ENCODE measurements around the gene LEFTY2.
"Not testable (repeated sequence)": the region's sequence is repeated elsewhere in the genome, so short reads cannot be mapped to it uniquely, and the experiment has no call there.

LEFTY2 gene

GRCh38 chr1:225929462-225929861 lies 11.6 kb downstream of the LEFTY2 start:
- not testable (repeated sequence) for DNase-seq (ENCODE audit: low read depth in 2 of 2)

- DNase-seq (ENCODE audit: low read depth in 2 of 2): no peak
These were observed 12.5 kb downstream of the LEFTY2 start for GRCh38 chr1:225928186-225929175.

- DNase-seq (ENCODE audit: low read depth in 2 of 2): no peak
These were observed 14.4 kb downstream of the LEFTY2 start for GRCh38 chr1:225926551-225927113.

- DNase-seq (ENCODE audit: low read depth in 2 of 2): peak; percentile 89 to 91
These were observed 17.1 kb downstream of the LEFTY2 start, which contains the start of gene PYCR2 for GRCh38 chr1:225923692-225924555. PYCR2 (minus strand) TSS chr1:225924250; CDS start chr1:225924110, 140 bp downstream.

GRCh38 chr1:225923381-225923691 lies 17.7 kb downstream of the LEFTY2 start:
- DNase-seq (ENCODE audit: low read depth in 2 of 2): no peak

GRCh38 chr1:225921734-225922709 lies 19.0 kb downstream of the LEFTY2 start:
- no peak for DNase-seq (ENCODE audit: low read depth in 2 of 2)

- peak; percentile 44 to 47 for DNase-seq (ENCODE audit: low read depth in 2 of 2)
These were observed 21.1 kb downstream of the LEFTY2 start for GRCh38 chr1:225919906-225920305.

- no peak for DNase-seq (ENCODE audit: low read depth in 2 of 2)
These were observed 22.7 kb downstream of the LEFTY2 start for GRCh38 chr1:225918280-225918679.

GRCh38 chr1:225917536-225917935 lies 23.5 kb downstream of the LEFTY2 start:
- DNase-seq (ENCODE audit: low read depth in 2 of 2): no peak

GRCh38 chr1:225917101-225917500 lies 23.9 kb downstream of the LEFTY2 start:
- DNase-seq (ENCODE audit: low read depth in 2 of 2): no peak

GRCh38 chr1:225915538-225915991 lies 25.5 kb downstream of the LEFTY2 start:
- DNase-seq (ENCODE audit: low read depth in 2 of 2): no peak

- no peak for DNase-seq (ENCODE audit: low read depth in 2 of 2)
These were observed 26.1 kb downstream of the LEFTY2 start for GRCh38 chr1:225914947-225915346.

- DNase-seq (ENCODE audit: low read depth in 2 of 2): no peak
These were observed 26.6 kb downstream of the LEFTY2 start for GRCh38 chr1:225914391-225914790.

GRCh38 chr1:225911191-225912130 lies 29.6 kb downstream of the LEFTY2 start:
- DNase-seq (ENCODE audit: low read depth in 2 of 2): no peak

- no peak for DNase-seq (ENCODE audit: low read depth in 2 of 2)
These were observed 31.5 kb downstream of the LEFTY2 start for GRCh38 chr1:225909477-225909876.

GRCh38 chr1:225908773-225909172 lies 32.2 kb downstream of the LEFTY2 start:
- DNase-seq (ENCODE audit: low read depth in 2 of 2): no peak

GRCh38 chr1:225908013-225908640 lies 32.9 kb downstream of the LEFTY2 start:
- no peak for DNase-seq (ENCODE audit: low read depth in 2 of 2)

- DNase-seq (ENCODE audit: low read depth in 2 of 2): no peak
These were observed 33.7 kb downstream of the LEFTY2 start for GRCh38 chr1:225907341-225907740.

- no peak for DNase-seq (ENCODE audit: low read depth in 2 of 2)
These were observed 34.6 kb downstream of the LEFTY2 start for GRCh38 chr1:225906467-225906866.

Measured in fibroblast of skin of left quadriceps (primary cell).